ENCODE results near the gene EFHD1. TPM values are rescaled to one million over a fixed set of nuclear protein-coding genes. Genes with fewer than 3 reads are reported as not detected.

The EFHD1 gene
- total RNA-seq, 4 donors from 2014 or later, result 13.3 to 23.7 (median 15.3) TPM

DNA sequence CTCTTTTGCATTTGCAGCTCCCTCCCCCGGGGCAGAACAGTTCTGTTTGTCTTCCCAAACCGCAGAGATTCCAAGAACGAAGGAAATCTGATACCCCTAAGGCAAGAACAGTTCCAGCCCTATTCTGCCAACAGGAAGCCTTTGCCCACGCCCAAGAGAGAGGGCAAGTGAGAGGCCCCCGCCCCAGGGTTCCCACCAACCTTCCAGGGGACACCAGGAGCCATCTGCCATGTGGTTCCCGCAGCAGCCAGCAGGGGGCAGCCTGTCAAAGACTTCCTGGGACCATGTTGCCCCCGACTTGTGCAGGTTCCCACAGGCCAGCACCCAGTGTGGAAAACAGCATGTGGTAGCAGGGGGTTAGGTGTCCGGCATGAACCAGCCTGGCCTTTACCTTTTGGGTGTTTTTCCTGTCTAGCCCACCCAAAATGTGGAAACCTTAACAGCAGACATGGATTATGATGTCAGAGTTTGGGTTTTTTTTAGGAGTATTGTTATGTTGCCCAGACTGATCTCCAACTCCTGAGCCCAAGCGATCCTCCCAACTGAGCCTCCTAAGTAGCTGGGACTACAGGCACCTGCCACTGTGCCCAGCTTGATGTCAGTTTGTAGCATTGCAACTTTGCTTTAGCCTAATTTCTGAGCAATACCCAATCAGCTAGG, 21.7 kb upstream of the EFHD1 start:
- intact Hi-C loops (cut with DNase I), result no loop called here
- DNase-seq (ENCODE audit: extremely low spot score), result no peak

DNA sequence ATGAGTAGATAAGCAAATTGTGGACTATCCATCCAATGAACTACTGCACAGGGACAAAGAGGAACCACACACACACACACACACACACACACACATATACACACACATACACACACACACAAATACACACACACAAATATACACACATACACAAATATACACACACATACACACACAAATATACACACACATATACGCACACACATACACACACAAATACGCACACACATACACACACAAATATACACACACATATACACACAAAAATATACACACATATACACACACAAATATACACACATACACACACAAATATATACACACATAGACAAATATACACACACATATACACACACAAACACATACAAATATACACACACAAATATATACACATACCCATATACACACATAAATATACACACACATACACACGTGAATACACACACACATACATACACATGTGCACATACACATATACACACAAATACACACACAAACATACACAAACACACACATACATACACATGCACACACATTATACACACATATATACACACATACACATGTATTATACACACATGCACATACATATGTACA, 19.8 kb upstream of the EFHD1 start:
- H3K36me3 ChIP-seq, result no peaks in the 10 kb centered on the region
- no peaks in the 10 kb centered on the region for H3K4me1 ChIP-seq
- no peaks in the 10 kb centered on the region for H3K9me3 ChIP-seq
- intact Hi-C loops (cut with DNase I), result no loop called here
- no peaks in the 10 kb centered on the region for H3K27me3 ChIP-seq
- DNase-seq (ENCODE audit: extremely low spot score), result no peak
- TF ChIP-seq, protein P1, sequence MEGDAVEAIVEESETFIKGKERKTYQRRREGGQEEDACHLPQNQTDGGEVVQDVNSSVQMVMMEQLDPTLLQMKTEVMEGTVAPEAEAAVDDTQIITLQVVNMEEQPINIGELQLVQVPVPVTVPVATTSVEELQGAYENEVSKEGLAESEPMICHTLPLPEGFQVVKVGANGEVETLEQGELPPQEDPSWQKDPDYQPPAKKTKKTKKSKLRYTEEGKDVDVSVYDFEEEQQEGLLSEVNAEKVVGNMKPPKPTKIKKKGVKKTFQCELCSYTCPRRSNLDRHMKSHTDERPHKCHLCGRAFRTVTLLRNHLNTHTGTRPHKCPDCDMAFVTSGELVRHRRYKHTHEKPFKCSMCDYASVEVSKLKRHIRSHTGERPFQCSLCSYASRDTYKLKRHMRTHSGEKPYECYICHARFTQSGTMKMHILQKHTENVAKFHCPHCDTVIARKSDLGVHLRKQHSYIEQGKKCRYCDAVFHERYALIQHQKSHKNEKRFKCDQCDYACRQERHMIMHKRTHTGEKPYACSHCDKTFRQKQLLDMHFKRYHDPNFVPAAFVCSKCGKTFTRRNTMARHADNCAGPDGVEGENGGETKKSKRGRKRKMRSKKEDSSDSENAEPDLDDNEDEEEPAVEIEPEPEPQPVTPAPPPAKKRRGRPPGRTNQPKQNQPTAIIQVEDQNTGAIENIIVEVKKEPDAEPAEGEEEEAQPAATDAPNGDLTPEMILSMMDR (IDR thresholded peaks at IDR 0.05), result no peak
- TF ChIP-seq POLR2AphosphoS5 (IDR thresholded peaks at IDR 0.05) (no peak), POLR2A (IDR thresholded peaks at IDR 0.05; ENCODE audit: low read depth) (no peak)
- H3K27ac ChIP-seq (replicated peaks in 1 of 4), result no peak overlapping the region
- WGBS, result 53% methylated on average over 3 of the region's 3 CpGs
- H3K4me3 ChIP-seq, result no peak overlapping the region

More for the DNA sequence above, 21.7 kb upstream of the EFHD1 start:
- no peak for TF ChIP-seq POLR2AphosphoS5 (IDR thresholded peaks at IDR 0.05)
- no peak for TF ChIP-seq EP300 (IDR thresholded peaks at IDR 0.05)
- TF ChIP-seq, protein P1 (IDR thresholded peaks at IDR 0.05), result peak; percentile 60 to 88 (median 68)
- TF ChIP-seq POLR2A (IDR thresholded peaks at IDR 0.05; ENCODE audit: low read depth), result no peak
- Histone ChIP-seq H3K4me1 (no peaks in the 10 kb centered on the region), H3K36me3 (no peaks in the 10 kb centered on the region), H3K9me3 (no peaks in the 10 kb centered on the region), H3K4me3 (no peak overlapping the region), H3K27ac (replicated peaks in 1 of 4) (no peak overlapping the region), H3K27me3 (no peaks in the 10 kb centered on the region)
- WGBS, result 62% methylated on average over 3 of the region's 9 CpGs

DNA sequence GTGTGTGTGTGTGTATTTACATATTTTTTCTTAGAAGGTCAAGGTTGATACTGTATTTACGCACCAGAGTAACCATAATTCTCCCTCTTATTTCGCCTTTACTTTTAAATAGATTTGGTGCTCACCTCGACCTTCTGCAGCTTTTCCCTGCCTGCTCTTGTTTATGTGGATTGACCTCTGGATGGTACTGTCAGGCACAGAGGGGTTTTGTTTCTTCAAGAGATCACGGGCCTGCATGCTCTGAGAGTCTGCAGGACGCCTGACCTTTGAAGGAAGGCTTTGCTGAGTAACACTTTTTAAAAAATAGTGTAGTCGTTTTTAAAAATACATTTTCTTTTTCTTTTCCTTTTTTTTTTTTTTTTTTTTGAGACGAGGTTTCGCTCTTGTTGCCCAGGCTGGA, 18.1 kb upstream of the EFHD1 start:
- Histone ChIP-seq H3K36me3 (no peaks in the 10 kb centered on the region), H3K9me3 (no peaks in the 10 kb centered on the region), H3K4me1 (no peaks in the 10 kb centered on the region), H3K4me3 (no peak overlapping the region), H3K27ac (replicated peaks in 1 of 4) (no peak overlapping the region), H3K27me3 (no peaks in the 10 kb centered on the region)
- intact Hi-C loops (cut with DNase I), result no loop called here
- no peak for TF ChIP-seq POLR2AphosphoS5 (IDR thresholded peaks at IDR 0.05)
- no peak for TF ChIP-seq POLR2A (IDR thresholded peaks at IDR 0.05; ENCODE audit: low read depth)
- 69% methylated on average over 8 of the region's 8 CpGs for WGBS
- DNase-seq (ENCODE audit: extremely low spot score), result no peak

DNA sequence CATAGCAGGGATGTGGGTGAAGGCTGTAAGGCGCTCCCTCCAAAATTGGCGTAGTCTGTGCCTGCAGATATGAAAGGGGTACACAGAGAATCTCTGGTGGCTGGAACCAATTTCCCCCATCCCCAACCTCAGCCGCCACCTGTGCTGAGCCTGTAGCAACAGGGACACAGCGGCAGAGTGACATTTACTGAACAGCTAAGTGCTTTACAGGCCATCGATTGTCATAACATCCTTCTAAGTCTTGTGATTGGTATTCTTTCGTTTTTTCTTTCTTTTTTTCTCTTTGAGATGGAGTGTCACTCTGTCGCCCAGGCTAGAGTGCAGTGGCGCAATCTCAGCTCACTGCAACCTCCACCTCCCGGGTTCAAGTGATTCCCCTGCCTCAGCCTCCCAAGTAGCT, 12.2 kb upstream of the EFHD1 start:
- Histone ChIP-seq H3K27me3 (peaks cover 0 to 20% (median 0%) of the 10 kb centered on the region in 4 donors), H3K36me3 (no peaks in the 10 kb centered on the region), H3K4me3 (no peak overlapping the region), H3K9me3 (no peaks in the 10 kb centered on the region), H3K4me1 (no peaks in the 10 kb centered on the region), H3K27ac (replicated peaks in 1 of 4) (no peak overlapping the region)
- TF ChIP-seq POLR2AphosphoS5 (IDR thresholded peaks at IDR 0.05) (no peak), EP300 (IDR thresholded peaks at IDR 0.05) (no peak)
- WGBS, result 93% methylated on average over 9 of the region's 9 CpGs
- DNase-seq (ENCODE audit: extremely low spot score), result no peak
- intact Hi-C loops (cut with DNase I), result no loop called here

DNA sequence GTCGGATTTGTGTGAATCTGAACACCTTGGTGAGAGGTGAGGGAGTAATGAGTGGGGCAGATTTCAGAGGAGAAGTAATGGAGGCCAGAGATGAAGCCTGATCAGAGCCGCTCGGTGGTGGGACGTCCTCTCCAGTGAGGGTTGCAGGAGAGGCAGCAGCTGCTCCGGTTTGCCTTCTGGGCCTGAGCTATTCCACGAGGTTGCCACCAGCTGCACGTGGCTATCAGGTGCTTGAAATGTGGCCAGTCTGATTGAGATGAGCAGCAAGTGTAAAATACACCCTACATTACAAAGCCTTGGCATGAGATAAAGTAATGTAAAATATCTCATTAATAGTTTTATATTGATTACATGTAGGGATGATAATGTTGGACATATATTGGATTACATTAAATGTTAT, 10.8 kb upstream of the EFHD1 start:
- no peak for TF ChIP-seq POLR2AphosphoS5 (IDR thresholded peaks at IDR 0.05)
- H3K4me3 ChIP-seq, result no peak overlapping the region
- H3K27me3 ChIP-seq, result peaks cover 0 to 23% (median 0%) of the 10 kb centered on the region in 4 donors
- DNase-seq (ENCODE audit: extremely low spot score), result no peak
- intact Hi-C loops (cut with DNase I), result no loop called here
- no peaks in the 10 kb centered on the region for H3K36me3 ChIP-seq
- no peaks in the 10 kb centered on the region for H3K9me3 ChIP-seq
- H3K4me1 ChIP-seq, result no peaks in the 10 kb centered on the region
- H3K27ac ChIP-seq (replicated peaks in 1 of 4), result no peak overlapping the region
- WGBS, result 76% methylated on average over 7 of the region's 7 CpGs

DNA sequence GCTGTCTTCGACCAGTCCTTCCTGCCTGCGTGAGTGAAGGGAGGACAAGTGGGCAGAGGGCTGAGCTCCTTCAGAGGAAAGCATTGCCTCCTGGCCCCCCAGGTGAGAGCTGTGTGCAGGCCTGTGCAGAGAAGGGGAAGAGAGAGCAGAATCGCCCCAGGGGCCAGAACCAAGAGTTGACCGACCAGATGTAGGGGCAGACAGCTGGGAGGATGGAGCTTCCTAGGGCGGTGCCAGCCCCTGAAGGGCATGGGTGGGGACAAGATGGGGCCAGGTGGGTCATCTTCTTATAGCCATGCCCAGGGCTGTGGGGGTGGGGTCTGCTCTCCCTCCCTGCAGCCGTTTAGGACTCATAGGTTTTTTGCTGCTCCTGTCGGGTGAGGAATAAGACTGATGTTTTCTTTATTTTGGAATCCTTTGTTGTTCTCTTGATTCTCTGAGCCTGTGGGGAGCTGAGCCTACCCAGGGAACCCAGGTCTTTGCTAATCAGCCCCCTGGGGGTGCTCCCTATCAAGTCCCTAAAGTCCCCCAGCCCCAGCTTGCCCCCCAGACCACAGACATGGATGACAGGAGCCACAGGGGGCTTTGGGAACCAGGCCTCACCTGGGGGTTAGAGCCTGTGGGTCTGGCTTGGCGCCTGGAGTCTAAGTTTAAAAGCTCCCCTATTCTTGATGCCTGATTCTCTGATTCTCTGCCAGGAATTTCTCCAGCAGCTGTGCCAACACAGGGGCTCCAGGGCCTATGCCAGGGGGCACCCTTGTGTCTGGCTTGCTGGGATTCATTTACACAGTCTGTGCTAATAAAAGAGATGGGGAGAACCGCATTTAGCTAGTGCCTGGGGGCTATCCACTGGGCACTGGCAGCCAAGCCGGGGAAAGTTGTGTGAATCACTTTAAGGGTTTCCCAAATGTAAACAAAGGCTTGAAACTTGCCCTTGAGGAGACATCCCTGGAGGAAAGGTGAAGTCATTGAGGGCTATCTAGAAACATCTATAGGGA, 9.3 kb upstream of the EFHD1 start:
- intact Hi-C loops (cut with DNase I), result no loop called here
- Histone ChIP-seq H3K9me3 (no peaks in the 10 kb centered on the region), H3K27me3 (peaks cover 0 to 33% (median 0%) of the 10 kb centered on the region in 4 donors), H3K4me3 (no peak overlapping the region), H3K4me1 (no peaks in the 10 kb centered on the region), H3K36me3 (no peaks in the 10 kb centered on the region), H3K27ac (replicated peaks in 1 of 4) (no peak overlapping the region)
- TF ChIP-seq POLR2AphosphoS5 (IDR thresholded peaks at IDR 0.05) (no peak), EP300 (IDR thresholded peaks at IDR 0.05) (no peak), POLR2A (IDR thresholded peaks at IDR 0.05; ENCODE audit: low read depth) (no peak)
- TF ChIP-seq, protein P1 (IDR thresholded peaks at IDR 0.05), result no peak
- DNase-seq (ENCODE audit: extremely low spot score), result no peak
- 77% methylated on average over 8 of the region's 10 CpGs for WGBS

Measured in esophagus muscularis mucosa (tissue), 4 donors.